NCI-H2227 (cell line): ENCODE measurements around the gene SLCO6A1.

Source experiments
- DNase-seq: peaks from one replicate; lab custom pipeline; 2025; ENCODE audit not compliant: unreplicated experiment; lab: John Stamatoyannopoulos, UW

SLCO6A1 gene

GRCh38 chr5:102453716-102454115, 45.1 kb downstream of the SLCO6A1 start:
- DNase-seq = no peak

DNA sequence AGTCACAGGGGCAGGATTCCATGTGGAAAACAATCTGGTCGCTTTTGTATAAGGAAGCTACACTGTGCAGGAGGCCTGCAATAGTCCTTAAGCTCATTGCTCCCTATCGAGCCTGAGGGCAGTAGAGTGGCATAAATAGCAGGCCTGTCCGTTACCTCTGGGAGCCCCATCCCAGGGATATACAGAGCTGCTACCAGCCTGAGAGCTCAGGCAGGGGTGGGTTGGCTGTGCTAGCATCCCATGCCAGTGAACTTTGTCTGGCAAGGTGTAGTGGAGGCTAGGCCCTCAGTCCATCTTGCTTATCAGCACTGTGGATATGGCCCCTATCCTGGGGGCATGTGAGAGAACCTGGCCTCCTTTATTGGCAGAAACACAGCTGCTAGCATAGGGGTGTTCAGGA, 47.7 kb downstream of the SLCO6A1 start:
- DNase-seq = no peak

GRCh38 chr5:102450313-102450990, 48.3 kb downstream of the SLCO6A1 start:
- DNase-seq = no peak

- no peak for DNase-seq
These were observed 65.3 kb downstream of the SLCO6A1 start for GRCh38 chr5:102433473-102433872.

GRCh38 chr5:102421647-102422046, 77.2 kb downstream of the SLCO6A1 start:
- DNase-seq = no peak

DNA sequence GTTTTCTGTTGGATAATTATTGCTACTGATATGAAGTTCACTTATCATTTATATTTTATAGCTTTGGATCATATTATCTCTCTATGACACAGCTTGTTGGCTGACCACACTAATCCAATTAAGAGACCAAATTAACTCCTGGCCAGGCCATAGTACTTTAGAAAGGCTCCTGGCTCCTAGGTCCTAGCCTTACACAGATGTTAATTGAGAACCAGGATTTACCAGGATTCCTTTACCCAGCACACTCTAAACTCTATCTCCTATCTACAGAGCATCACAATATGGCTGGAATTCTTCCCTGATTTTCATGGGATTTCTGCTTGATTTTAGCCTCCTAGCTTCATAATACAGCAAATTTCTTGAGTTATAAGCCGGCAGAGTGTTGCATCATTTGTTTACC, 80.3 kb downstream of the SLCO6A1 start:
- no peak for DNase-seq

- no peak for DNase-seq
These were observed 84.4 kb downstream of the SLCO6A1 start for GRCh38 chr5:102414448-102414847.

GRCh38 chr5:102388235-102388634, 110.6 kb downstream of the SLCO6A1 start:
- DNase-seq = no peak

- DNase-seq = no peak
These were observed 113.4 kb downstream of the SLCO6A1 start for GRCh38 chr5:102385365-102385764.

- DNase-seq = no peak
These were observed 118.6 kb downstream of the SLCO6A1 start for GRCh38 chr5:102380174-102380573.

DNA sequence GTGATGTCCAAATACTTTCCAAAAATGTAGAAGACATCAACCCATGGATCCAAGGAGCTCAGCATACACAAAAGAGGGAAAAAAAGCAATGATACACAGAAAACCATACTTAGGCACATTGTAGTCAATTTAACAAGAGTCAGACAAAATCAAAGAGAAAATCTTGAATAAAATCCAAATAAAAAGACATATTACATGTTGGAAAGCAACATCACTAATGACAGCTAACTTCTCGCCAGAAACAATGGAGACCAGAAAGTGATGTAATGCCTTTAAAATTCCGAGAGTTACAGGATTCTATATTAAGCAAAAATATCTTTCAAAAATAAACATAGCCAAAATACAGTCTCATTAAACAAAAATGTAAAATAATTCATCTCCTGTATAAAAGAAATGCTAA, 122.9 kb downstream of the SLCO6A1 start:
- no peak for DNase-seq

DNA sequence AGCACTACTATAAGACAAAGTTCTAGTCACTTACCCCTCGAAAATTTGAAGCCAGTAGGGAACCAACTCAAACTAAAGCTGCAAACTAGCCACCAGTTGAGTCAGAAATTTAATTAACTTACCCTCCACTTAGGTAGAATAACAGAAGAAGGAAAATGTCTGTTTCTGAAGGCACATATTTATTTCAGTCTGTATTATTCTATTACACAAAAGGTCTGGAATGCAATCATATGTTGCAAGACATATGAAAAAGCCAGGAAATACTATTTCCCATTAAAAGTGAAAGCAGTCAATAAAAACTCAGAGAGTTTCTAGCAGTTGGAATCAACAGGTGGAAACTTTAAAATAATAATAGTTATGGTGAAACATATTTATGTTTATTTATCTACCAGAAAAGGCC, 123.5 kb downstream of the SLCO6A1 start:
- no peak for DNase-seq

GRCh38 chr5:102368392-102368791, 130.4 kb downstream of the SLCO6A1 start:
- no peak for DNase-seq

- DNase-seq = no peak
These were observed 157.0 kb downstream of the SLCO6A1 start for GRCh38 chr5:102341681-102342288.

- no peak for DNase-seq
These were observed 174.1 kb downstream of the SLCO6A1 start for GRCh38 chr5:102324714-102325113.
